ENCODE measurements around the gene CD48. TPM values are rescaled to one million over a fixed set of nuclear protein-coding genes. Genes with fewer than 3 reads are reported as not detected.

Gene CD48
- total RNA-seq, 1 experiment from 2014 or later = not detected

GRCh38 chr1:160744852-160745520 lies 33.4 kb upstream of the CD48 start:
- DNase-seq = no peak
- no TSS peak for BruUV-seq (replicated peaks)
- no peak overlapping the region for H3K4me3 Mint-ChIP-seq (ENCODE audit: low read depth, unreplicated experiment)
- CTCF ChIA-PET = no interaction called here
- no peaks in the 10 kb centered on the region for H3K9me3 Mint-ChIP-seq (ENCODE audit: low read depth, unreplicated experiment)
- H3K27ac Mint-ChIP-seq (ENCODE audit: unreplicated experiment) = no peak overlapping the region
- peaks cover 29% of the 10 kb centered on the region for H3K4me1 Mint-ChIP-seq (ENCODE audit: low read depth, unreplicated experiment)
- H3K36me3 Mint-ChIP-seq (ENCODE audit: insufficient read depth, unreplicated experiment) = peaks cover 8% of the 10 kb centered on the region
- H3K27me3 Mint-ChIP-seq (ENCODE audit: unreplicated experiment) = peaks cover under 1% of the 10 kb centered on the region
- intact Hi-C loops (cut with micrococcal nuclease; ENCODE audit: unreplicated experiment) = no loop called here
- TF ChIP-seq CTCF (IDR thresholded peaks at IDR 0.05; ENCODE audit: unreplicated experiment) = no peak

GRCh38 chr1:160744199-160744851 lies 32.7 kb upstream of the CD48 start:
- BruUV-seq (replicated peaks) = no TSS peak
- Mint-ChIP-seq H3K27ac (ENCODE audit: unreplicated experiment) (no peak overlapping the region), H3K4me1 (ENCODE audit: low read depth, unreplicated experiment) (peaks cover 31% of the 10 kb centered on the region), H3K27me3 (ENCODE audit: unreplicated experiment) (no peaks in the 10 kb centered on the region), H3K4me3 (ENCODE audit: low read depth, unreplicated experiment) (no peak overlapping the region), H3K9me3 (ENCODE audit: low read depth, unreplicated experiment) (no peaks in the 10 kb centered on the region), H3K36me3 (ENCODE audit: insufficient read depth, unreplicated experiment) (peaks cover 8% of the 10 kb centered on the region)
- intact Hi-C loops (cut with micrococcal nuclease; ENCODE audit: unreplicated experiment) = no loop called here
- DNase-seq = no peak
- TF ChIP-seq CTCF (IDR thresholded peaks at IDR 0.05; ENCODE audit: unreplicated experiment) = no peak
- CTCF ChIA-PET = no interaction called here

GRCh38 chr1:160743266-160743665 lies 31.6 kb upstream of the CD48 start:
- Mint-ChIP-seq H3K27ac (ENCODE audit: unreplicated experiment) (no peak overlapping the region), H3K36me3 (ENCODE audit: insufficient read depth, unreplicated experiment) (no peaks in the 10 kb centered on the region), H3K4me1 (ENCODE audit: low read depth, unreplicated experiment) (peaks cover 31% of the 10 kb centered on the region), H3K9me3 (ENCODE audit: low read depth, unreplicated experiment) (no peaks in the 10 kb centered on the region), H3K27me3 (ENCODE audit: unreplicated experiment) (no peaks in the 10 kb centered on the region), H3K4me3 (ENCODE audit: low read depth, unreplicated experiment) (no peak overlapping the region)
- no peak for TF ChIP-seq CTCF (IDR thresholded peaks at IDR 0.05; ENCODE audit: unreplicated experiment)
- BruUV-seq (replicated peaks) = no TSS peak
- DNase-seq = no peak
- CTCF ChIA-PET = interaction anchor here (0.6 kb wide), 1 partner anchor 18 kb away, joined by 3 read pairs; no protein-coding TSS in a partner anchor
- intact Hi-C loops (cut with micrococcal nuclease; ENCODE audit: unreplicated experiment) = no loop called here

GRCh38 chr1:160742428-160743127 lies 31.0 kb upstream of the CD48 start:
- DNase-seq = no peak
- intact Hi-C loops (cut with micrococcal nuclease; ENCODE audit: unreplicated experiment) = no loop called here
- BruUV-seq (replicated peaks) = no TSS peak
- H3K9me3 Mint-ChIP-seq (ENCODE audit: low read depth, unreplicated experiment) = no peaks in the 10 kb centered on the region
- no peak overlapping the region for H3K27ac Mint-ChIP-seq (ENCODE audit: unreplicated experiment)
- CTCF ChIA-PET = no interaction called here
- no peaks in the 10 kb centered on the region for H3K27me3 Mint-ChIP-seq (ENCODE audit: unreplicated experiment)
- no peaks in the 10 kb centered on the region for H3K36me3 Mint-ChIP-seq (ENCODE audit: insufficient read depth, unreplicated experiment)
- no peak overlapping the region for H3K4me3 Mint-ChIP-seq (ENCODE audit: low read depth, unreplicated experiment)
- H3K4me1 Mint-ChIP-seq (ENCODE audit: low read depth, unreplicated experiment) = peaks cover 28% of the 10 kb centered on the region
- TF ChIP-seq CTCF (IDR thresholded peaks at IDR 0.05; ENCODE audit: unreplicated experiment) = no peak
